ENCODE results near the gene SCO2.
A peak's percentile ranks its signal among the peaks of the same experiment; 100 is the strongest.

Gene SCO2

GRCh38 chr22:50544746-50545253 is 19.4 kb upstream of the SCO2 start:
- Histone ChIP-seq H3K27ac (ENCODE audit: extremely low read depth, low read depth, low read length) (no peak overlapping the region), H3K4me3 (ENCODE audit: low read depth, low read length) (no peak overlapping the region), H3K36me3 (ENCODE audit: control insufficient read depth in 2 of 2, insufficient read depth in 1 of 2, low read length in 2 of 2) (no peaks in the 10 kb centered on the region), H3K9me3 (ENCODE audit: control insufficient read depth, insufficient read depth, low read depth, low read length) (no peaks in the 10 kb centered on the region), H3K4me1 (ENCODE audit: control insufficient read depth, insufficient read depth, low read length) (0 out of 2 replicates have a peak, but pooled peaks cover 3% of the 10 kb centered on the region)
- ChIA-PET POLR2A (interaction anchor here (0.9 to 1.8 kb wide), 3 partner anchors 18 to 37 kb away, joined by 4 to 8 read pairs (median 4); partner anchors contain the start of genes LMF2, NCAPH2, SCO2 and SYCE3), CTCF (interaction anchor here (0.6 to 1.6 kb wide), 3 partner anchors 12 to 19 kb away, joined by 3 to 10 read pairs (median 9); partner anchors contain the start of genes SCO2 and SYCE3)
- TF ChIP-seq ZBTB48 (tag by site-specific recombination; IDR thresholded peaks at IDR 0.05), result 0 out of 2 replicates have a peak, but pooled peaks have one; percentile 22
- TF ChIP-seq ZIC2 (tag by site-specific recombination; IDR thresholded peaks at IDR 0.05), result 0 out of 2 replicates have a peak, but pooled peaks have one; percentile 17
- TF ChIP-seq, protein P1, sequence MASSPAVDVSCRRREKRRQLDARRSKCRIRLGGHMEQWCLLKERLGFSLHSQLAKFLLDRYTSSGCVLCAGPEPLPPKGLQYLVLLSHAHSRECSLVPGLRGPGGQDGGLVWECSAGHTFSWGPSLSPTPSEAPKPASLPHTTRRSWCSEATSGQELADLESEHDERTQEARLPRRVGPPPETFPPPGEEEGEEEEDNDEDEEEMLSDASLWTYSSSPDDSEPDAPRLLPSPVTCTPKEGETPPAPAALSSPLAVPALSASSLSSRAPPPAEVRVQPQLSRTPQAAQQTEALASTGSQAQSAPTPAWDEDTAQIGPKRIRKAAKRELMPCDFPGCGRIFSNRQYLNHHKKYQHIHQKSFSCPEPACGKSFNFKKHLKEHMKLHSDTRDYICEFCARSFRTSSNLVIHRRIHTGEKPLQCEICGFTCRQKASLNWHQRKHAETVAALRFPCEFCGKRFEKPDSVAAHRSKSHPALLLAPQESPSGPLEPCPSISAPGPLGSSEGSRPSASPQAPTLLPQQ (tag by site-specific recombination; IDR thresholded peaks at IDR 0.05), result peak; percentile 90
- no peak for TF ChIP-seq ZSCAN30 (tag by site-specific recombination; IDR thresholded peaks at IDR 0.05)
- TF ChIP-seq, protein P2, sequence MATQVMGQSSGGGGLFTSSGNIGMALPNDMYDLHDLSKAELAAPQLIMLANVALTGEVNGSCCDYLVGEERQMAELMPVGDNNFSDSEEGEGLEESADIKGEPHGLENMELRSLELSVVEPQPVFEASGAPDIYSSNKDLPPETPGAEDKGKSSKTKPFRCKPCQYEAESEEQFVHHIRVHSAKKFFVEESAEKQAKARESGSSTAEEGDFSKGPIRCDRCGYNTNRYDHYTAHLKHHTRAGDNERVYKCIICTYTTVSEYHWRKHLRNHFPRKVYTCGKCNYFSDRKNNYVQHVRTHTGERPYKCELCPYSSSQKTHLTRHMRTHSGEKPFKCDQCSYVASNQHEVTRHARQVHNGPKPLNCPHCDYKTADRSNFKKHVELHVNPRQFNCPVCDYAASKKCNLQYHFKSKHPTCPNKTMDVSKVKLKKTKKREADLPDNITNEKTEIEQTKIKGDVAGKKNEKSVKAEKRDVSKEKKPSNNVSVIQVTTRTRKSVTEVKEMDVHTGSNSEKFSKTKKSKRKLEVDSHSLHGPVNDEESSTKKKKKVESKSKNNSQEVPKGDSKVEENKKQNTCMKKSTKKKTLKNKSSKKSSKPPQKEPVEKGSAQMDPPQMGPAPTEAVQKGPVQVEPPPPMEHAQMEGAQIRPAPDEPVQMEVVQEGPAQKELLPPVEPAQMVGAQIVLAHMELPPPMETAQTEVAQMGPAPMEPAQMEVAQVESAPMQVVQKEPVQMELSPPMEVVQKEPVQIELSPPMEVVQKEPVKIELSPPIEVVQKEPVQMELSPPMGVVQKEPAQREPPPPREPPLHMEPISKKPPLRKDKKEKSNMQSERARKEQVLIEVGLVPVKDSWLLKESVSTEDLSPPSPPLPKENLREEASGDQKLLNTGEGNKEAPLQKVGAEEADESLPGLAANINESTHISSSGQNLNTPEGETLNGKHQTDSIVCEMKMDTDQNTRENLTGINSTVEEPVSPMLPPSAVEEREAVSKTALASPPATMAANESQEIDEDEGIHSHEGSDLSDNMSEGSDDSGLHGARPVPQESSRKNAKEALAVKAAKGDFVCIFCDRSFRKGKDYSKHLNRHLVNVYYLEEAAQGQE (tag by site-specific recombination; IDR thresholded peaks at IDR 0.05), result no peak

DNA sequence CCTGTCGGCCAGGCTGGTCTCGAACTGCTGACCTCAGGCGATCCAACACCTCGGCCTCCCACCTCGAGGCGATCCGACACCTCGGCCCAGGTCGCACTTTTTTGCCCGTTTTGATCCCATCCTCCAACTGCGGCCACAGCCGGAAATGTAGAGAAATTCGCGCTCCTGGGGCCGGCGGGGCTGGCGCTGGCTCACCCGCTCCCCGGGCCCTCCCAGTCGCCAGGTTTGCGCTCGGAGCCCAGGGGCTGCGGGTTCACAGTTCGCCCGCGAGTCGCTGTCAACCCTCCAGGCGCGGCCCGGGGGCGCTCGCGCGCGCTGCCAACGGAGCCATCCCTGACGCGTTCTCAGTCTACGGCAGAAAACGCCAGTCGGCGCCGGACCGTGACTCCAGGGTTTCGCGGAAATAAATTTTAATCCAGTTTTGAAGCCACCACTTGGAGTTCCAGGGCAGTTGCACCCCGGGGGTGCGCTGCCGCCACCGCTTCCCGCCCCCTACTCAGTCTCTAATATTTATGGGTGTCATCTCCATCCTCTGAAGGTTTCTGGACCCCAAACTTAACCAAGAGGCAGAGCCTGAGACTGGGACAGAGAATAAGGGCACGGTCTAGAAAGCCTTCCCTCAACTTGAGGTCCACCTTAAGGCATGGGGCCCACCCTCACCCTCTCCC is 18.8 kb upstream of the SCO2 start:
- Histone ChIP-seq H3K27ac (ENCODE audit: extremely low read depth, low read depth, low read length) (no peak overlapping the region), H3K4me1 (ENCODE audit: control insufficient read depth, insufficient read depth, low read length) (peaks cover 7% of the 10 kb centered on the region; the same call in 1 of the 2 replicates), H3K36me3 (ENCODE audit: control insufficient read depth in 2 of 2, insufficient read depth in 1 of 2, low read length in 2 of 2) (no peaks in the 10 kb centered on the region), H3K9me3 (ENCODE audit: control insufficient read depth, insufficient read depth, low read depth, low read length) (no peaks in the 10 kb centered on the region), H3K4me3 (ENCODE audit: low read depth, low read length) (no peak overlapping the region)
- CTCF ChIA-PET, result interaction anchor here (0.6 to 1.6 kb wide), 4 partner anchors 9 to 19 kb away, joined by 3 to 10 read pairs (median 6); partner anchors contain the start of genes SCO2 and SYCE3
- POLR2A ChIA-PET, result interaction anchor here (1.8 kb wide), 1 partner anchor 19 kb away, joined by 8 read pairs; the partner anchor contains the start of gene SCO2
- TF ChIP-seq ZNF626 (tag by site-specific recombination; IDR thresholded peaks at IDR 0.05) (no peak), ZBTB20 (tag by site-specific recombination; IDR thresholded peaks at IDR 0.05) (peak; percentile 60; the same call in 1 of the 2 replicates), ZNF664 (tag by site-specific recombination; IDR thresholded peaks at IDR 0.05) (no peak), ZNF558 (tag by site-specific recombination; IDR thresholded peaks at IDR 0.05) (no peak), TSHZ1 (tag by site-specific recombination; IDR thresholded peaks at IDR 0.05; ENCODE audit: borderline replicate concordance) (no peak), ZFP69B (tag by site-specific recombination; IDR thresholded peaks at IDR 0.05) (peak; percentile 68; the same call in 1 of the 2 replicates), KLF8 (tag by site-specific recombination; IDR thresholded peaks at IDR 0.05) (no peak), GFI1B (tag by site-specific recombination; IDR thresholded peaks at IDR 0.05) (no peak), ZBTB8A (tag by site-specific recombination; IDR thresholded peaks at IDR 0.05) (peak; percentile 48), ZSCAN16 (tag by site-specific recombination; IDR thresholded peaks at IDR 0.05) (no peak), ZNF792 (tag by site-specific recombination; IDR thresholded peaks at IDR 0.05) (no peak), ZNF366 (tag by site-specific recombination; conservative IDR thresholded peaks at IDR 0.05) (no peak), ZNF23 (tag by site-specific recombination; IDR thresholded peaks at IDR 0.05; ENCODE audit: borderline replicate concordance) (no peak)
- TF ChIP-seq, protein P3, sequence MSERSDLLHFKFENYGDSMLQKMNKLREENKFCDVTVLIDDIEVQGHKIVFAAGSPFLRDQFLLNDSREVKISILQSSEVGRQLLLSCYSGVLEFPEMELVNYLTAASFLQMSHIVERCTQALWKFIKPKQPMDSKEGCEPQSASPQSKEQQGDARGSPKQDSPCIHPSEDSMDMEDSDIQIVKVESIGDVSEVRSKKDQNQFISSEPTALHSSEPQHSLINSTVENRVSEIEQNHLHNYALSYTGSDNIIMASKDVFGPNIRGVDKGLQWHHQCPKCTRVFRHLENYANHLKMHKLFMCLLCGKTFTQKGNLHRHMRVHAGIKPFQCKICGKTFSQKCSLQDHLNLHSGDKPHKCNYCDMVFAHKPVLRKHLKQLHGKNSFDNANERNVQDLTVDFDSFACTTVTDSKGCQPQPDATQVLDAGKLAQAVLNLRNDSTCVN (tag by site-specific recombination; optimal IDR thresholded peaks at IDR 0.05), result peak; percentile 61
